LNCaP clone FGC (cell line): Measurements from ENCODE around the gene SPOPL.

Experiments used
- DNase-seq: peaks from one replicate; pipeline ENCODE4 v3.0.0-alpha.2; 2011; ENCODE audit warnings: low read depth
- H3K4me3 ChIP-seq: 2 replicates; pipeline ENCODE4 v1.5.1; 2011; ENCODE audit warnings: mild to moderate bottlenecking, low read depth, low read length, control low read depth
- CTCF ChIP-seq: IDR thresholded peaks from 2 replicates; pipeline ENCODE4 v1.5.1; 2012; ENCODE audit warnings: mild to moderate bottlenecking; ENCODE audit not compliant: control insufficient read depth, insufficient read depth; ENCODE audit errors: extremely low read depth

The SPOPL gene

DNA sequence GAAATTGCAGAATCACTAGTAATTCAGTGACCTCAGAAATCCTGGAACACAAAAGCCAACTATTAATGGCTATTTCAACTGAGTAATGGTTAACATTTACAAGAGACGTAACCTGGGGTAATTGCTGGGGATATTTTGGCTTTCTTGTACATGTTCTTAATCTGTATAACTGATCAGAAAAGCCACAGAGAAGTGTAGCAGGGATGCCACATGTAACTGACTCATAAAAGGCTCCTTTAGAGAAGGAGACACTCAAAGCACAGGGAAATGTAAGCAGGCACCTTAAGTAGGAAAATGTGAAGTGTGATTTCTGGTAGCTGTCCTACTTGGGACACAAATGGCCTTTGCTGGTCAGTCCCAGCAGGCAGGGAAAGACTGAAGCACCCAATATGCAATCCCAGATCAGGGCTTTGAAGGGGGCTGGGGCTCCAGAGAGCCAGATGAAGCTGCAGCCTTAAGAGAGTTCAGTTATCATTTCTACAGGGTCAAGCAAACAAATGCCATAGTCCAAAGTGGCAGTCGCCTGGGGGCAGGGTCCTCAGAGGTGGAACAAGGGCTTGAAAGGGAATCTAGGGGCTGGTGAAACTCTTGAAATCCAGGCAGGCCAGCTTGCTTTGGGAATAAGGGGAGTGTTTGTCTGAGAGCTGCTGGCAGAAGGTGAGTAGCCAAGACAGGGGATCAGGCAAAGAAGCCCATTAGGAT lies 7.2 kb upstream of the SPOPL start:
- no peak for DNase-seq
- no peak for TF ChIP-seq CTCF
- no peak overlapping the region for H3K4me3 ChIP-seq

- TF ChIP-seq CTCF: no peak
- H3K4me3 ChIP-seq: no peak overlapping the region
- no peak for DNase-seq
These were observed 6.2 kb upstream of the SPOPL start for GRCh38 chr2:138495384-138495783.

GRCh38 chr2:138496096-138496651 lies 5.4 kb upstream of the SPOPL start:
- no peak overlapping the region for H3K4me3 ChIP-seq
- TF ChIP-seq CTCF: no peak
- DNase-seq: no peak

DNA sequence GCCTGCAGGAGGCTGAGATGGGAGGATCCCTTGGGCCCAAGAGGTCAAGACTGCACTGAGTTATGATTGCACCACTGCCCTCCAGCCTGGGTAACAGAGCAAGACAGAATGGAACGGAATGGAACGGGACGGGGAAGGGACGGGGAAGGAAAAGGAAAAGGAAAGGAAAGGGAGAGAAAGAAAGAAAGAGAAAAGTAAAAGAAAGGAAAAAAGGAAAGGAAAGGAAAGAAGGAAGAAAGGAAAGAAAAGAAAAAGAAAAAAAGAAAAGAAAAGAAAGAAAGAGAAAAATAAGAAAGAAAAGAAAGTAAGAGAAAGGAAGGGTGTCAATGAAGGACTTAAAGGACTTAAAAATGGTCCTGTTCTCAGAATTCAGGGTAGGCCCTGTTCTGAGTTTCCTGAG lies 4.3 kb upstream of the SPOPL start:
- DNase-seq: no peak
- no peak overlapping the region for H3K4me3 ChIP-seq
- no peak for TF ChIP-seq CTCF

DNA sequence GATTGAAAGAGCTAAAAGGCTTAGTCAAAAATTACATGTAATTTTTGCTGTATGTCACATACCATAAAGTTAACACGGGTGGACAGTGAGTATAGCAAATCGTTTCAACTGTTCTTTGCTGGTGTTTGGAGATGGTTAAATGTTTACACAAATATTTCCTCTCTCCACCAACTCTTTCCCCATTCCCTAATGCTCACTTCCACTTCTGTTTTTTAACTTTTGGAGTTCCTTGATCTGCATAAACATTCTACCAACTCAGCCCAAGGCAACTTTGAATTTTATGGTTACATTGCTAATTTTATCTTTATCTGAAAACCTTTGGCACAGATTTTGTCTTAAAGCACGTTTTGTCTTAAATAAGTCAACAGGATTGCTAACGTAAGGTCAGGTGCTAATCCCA lies 1.9 kb upstream of the SPOPL start:
- DNase-seq: no peak
- no peak for TF ChIP-seq CTCF
- no peak overlapping the region for H3K4me3 ChIP-seq

DNA sequence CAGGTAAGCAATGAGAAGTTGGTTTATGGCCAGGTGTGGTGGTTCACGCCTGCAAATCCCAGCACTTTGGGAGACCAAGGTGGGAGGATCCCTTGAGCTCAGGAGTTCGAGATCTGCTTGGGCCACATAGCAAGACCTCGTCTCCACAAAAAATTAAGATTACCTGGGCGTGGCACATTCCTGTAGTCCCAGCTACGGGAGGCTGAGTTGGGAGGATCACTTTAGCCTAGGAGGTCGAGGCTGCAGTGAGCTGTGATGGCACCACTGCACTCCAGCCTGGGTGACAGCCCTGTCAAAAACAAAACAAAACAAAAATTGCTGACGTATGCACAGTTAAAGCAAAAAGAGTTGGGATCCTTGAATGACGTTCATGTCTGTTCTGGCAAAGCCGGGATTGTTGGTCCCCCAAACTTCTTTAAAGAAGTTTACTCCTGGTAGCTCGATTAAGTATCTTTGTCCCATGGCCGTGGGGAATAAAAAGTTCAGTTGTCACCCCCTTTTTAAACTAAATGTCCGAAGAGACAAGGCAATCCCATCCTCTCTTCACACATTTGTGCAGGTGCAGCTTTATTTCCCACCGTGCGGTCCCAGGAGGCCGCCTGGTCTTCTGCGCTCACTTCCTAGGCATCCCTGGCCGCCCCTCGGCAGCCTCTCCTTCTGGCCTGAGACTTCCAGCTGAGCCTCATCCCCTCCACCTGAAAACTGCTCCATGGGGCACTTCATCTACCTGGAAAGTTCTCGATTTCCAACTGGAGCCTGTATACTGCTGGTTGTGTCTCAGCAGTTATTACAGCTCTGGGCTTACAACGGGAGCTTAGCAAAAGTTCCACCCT lies 762 bp upstream of the SPOPL start:
- TF ChIP-seq CTCF: no peak
- no peak for DNase-seq
- peak overlapping the region; percentile 77 for H3K4me3 ChIP-seq
